PC-3 (cell line): ENCODE measurements around the gene VASH2. TPM values are rescaled to one million over a fixed set of nuclear protein-coding genes. Genes with fewer than 3 reads are reported as not detected.
A peak's percentile ranks its signal among the peaks of the same experiment; 100 is the strongest.

Source experiments
- ATAC-seq: fragments of 200-7000 bp; cut with Tn5 transposase; 2 replicates; pipeline ENCODE4 v1.9.1; 2020; ENCODE audit warnings: mild to moderate bottlenecking, moderate library complexity
- BruUV-seq: library from RNA; stranded (reverse); fragments of 400-500 nt; replicated peaks from 2 replicates; lab custom pipeline; 2021; lab: Mats Ljungman, UMichigan
- CTCF ChIA-PET: fragments of 300-600 bp; sonication (Branson Sonifier 250); formaldehyde crosslinking; loops from one replicate; lab custom pipeline; 2022; ENCODE audit warnings: antibody characterized with exemption; lab: Charles Lee
- POLR2A ChIA-PET: fragments of 300-600 bp; sonication (Branson Sonifier 250); formaldehyde crosslinking; loops from one replicate; lab custom pipeline; 2022; ENCODE audit warnings: antibody characterized with exemption; ENCODE audit not compliant: unreplicated experiment; lab: Charles Lee
- DNase-seq: peaks from one replicate; pipeline ENCODE4 v3.0.0-alpha.2; 2015
- H2AFZ ChIP-seq: fragments of 300-600 bp; sonication (generic); 2 replicates; pipeline ENCODE4 v1.6.0; 2016; ENCODE audit warnings: antibody characterized with exemption, low read length
- H3F3A ChIP-seq: fragments of 300-600 bp; sonication (generic); one replicate; pipeline ENCODE4 v1.6.0; 2017; ENCODE audit warnings: antibody characterized with exemption, low read length, control low read depth, mild to moderate bottlenecking; ENCODE audit not compliant: unreplicated experiment
- H3K27ac ChIP-seq: fragments of 300-600 bp; sonication (generic); 2 replicates; pipeline ENCODE4 v1.5.1; 2016; ENCODE audit warnings: mild to moderate bottlenecking, low read length
- H3K27me3 ChIP-seq: fragments of 300-600 bp; sonication (generic); 2 replicates; pipeline ENCODE4 v1.6.1; 2016; ENCODE audit warnings: low read length, mixed read lengths
- H3K36me3 ChIP-seq: fragments of 300-600 bp; sonication (generic); 2 replicates; pipeline ENCODE4 v1.6.1; 2016; ENCODE audit warnings: low read depth, mixed run types, low read length, mixed read lengths
- H3K4me1 ChIP-seq: fragments of 300-600 bp; sonication (generic); 2 replicates; pipeline ENCODE4 v1.5.1; 2016; ENCODE audit warnings: low read length; ENCODE audit not compliant: insufficient read depth
- H3K4me2 ChIP-seq: fragments of 300-600 bp; sonication (generic); 2 replicates; pipeline ENCODE4 v1.6.0; 2016; ENCODE audit warnings: low read length
- H3K4me3 ChIP-seq: fragments of 300-600 bp; sonication (generic); 2 replicates; pipeline ENCODE4 v1.5.1; 2016; ENCODE audit warnings: mild to moderate bottlenecking, low read length, mixed read lengths
- H3K79me2 ChIP-seq: fragments of 300-600 bp; sonication (generic); 2 replicates; pipeline ENCODE4 v1.6.1; 2017; ENCODE audit warnings: low read length, mixed read lengths
- H3K9ac ChIP-seq: fragments of 300-600 bp; sonication (generic); 2 replicates; pipeline ENCODE4 v1.6.0; 2016; ENCODE audit warnings: mild to moderate bottlenecking, low read length
- H3K9me2 ChIP-seq: fragments of 300-600 bp; sonication (generic); replicated peaks from 2 replicates; pipeline ENCODE4 v1.6.1; 2016; ENCODE audit warnings: mixed run types, low read length, mixed read lengths
- H3K9me3 ChIP-seq: fragments of 300-600 bp; sonication (generic); 2 replicates; pipeline ENCODE4 v1.6.1; 2016; ENCODE audit warnings: low read length, mixed read lengths
- H4K20me1 ChIP-seq: fragments of 300-600 bp; sonication (generic); 2 replicates; pipeline ENCODE4 v1.6.1; 2016; ENCODE audit warnings: low read length, mixed read lengths
- CTCF ChIP-seq: fragments of 300-600 bp; sonication (generic); conservative IDR thresholded peaks from 2 replicates; pipeline ENCODE4 v1.5.1; 2017; ENCODE audit warnings: antibody characterized with exemption, low read depth, mild to moderate bottlenecking, low read length
- EZH2 ChIP-seq: fragments of 300-600 bp; sonication (generic); IDR thresholded peaks from one replicate; pipeline ENCODE4 v1.6.1; 2017; ENCODE audit warnings: antibody characterized with exemption, mild to moderate bottlenecking, low read length; ENCODE audit not compliant: unreplicated experiment
- EZH2phosphoT487 ChIP-seq: fragments of 300-600 bp; sonication (generic); IDR thresholded peaks from 2 replicates; pipeline ENCODE4 v1.6.1; 2018; ENCODE audit warnings: mild to moderate bottlenecking, antibody characterized with exemption, low read length, borderline replicate concordance
- intact Hi-C: fragments of 100-400 bp; cut with micrococcal nuclease; formaldehyde crosslinking; loops from 2 replicates; pipeline ENCODE4 v1.9.0; 2023
- total RNA-seq: library from RNA; depleted of rRNA; stranded (reverse); fragments of >200 nt; gene quantifications from 2 replicates; pipeline ENCODE4 v1.2.3, GENCODE V29; 2014

VASH2 gene
- total RNA-seq, 1 experiment from 2014 or later: 4.7 TPM

GRCh38 chr1:212966616-212967015 is 16.3 kb downstream of the VASH2 start:
- intact Hi-C loops: no loop called here
- TF ChIP-seq CTCF: no peak
- TF ChIP-seq EZH2phosphoT487: no peak
- no peak for TF ChIP-seq EZH2

GRCh38 chr1:212967801-212968200 is 17.5 kb downstream of the VASH2 start:
- Histone ChIP-seq H3K27ac (no peak overlapping the region), H3K9me3 (no peaks in the 10 kb centered on the region), H3K79me2 (no peaks in the 10 kb centered on the region), H3K27me3 (no peaks in the 10 kb centered on the region), H3F3A (no peaks in the 10 kb centered on the region), H3K4me3 (no peak overlapping the region), H3K9ac (no peak overlapping the region), H3K9me2 (no peaks in the 10 kb centered on the region), H2AFZ (no peak overlapping the region), H3K36me3 (no peaks in the 10 kb centered on the region), H3K4me1 (0 out of 2 replicates have a peak, but pooled peaks cover 2% of the 10 kb centered on the region), H3K4me2 (no peak overlapping the region), H4K20me1 (no peaks in the 10 kb centered on the region)
- CTCF ChIA-PET: no interaction called here
- intact Hi-C loops: no loop called here
- DNase-seq (peak; percentile 69), ATAC-seq (peak; percentile 90)
- POLR2A ChIA-PET: no interaction called here
- TF ChIP-seq EZH2phosphoT487 (no peak), CTCF (peak; percentile 75)
- no TSS peak for BruUV-seq

More at GRCh38 chr1:212966616-212967015, 16.3 kb downstream of the VASH2 start:
- DNase-seq (no peak), ATAC-seq (no peak)
- Histone ChIP-seq H3K4me2 (no peak overlapping the region), H3K79me2 (no peaks in the 10 kb centered on the region), H3K9me2 (no peaks in the 10 kb centered on the region), H3K4me3 (no peak overlapping the region), H4K20me1 (no peaks in the 10 kb centered on the region), H3K27me3 (no peaks in the 10 kb centered on the region), H3K9ac (no peak overlapping the region), H3K36me3 (no peaks in the 10 kb centered on the region), H2AFZ (no peak overlapping the region), H3K9me3 (no peaks in the 10 kb centered on the region), H3F3A (no peaks in the 10 kb centered on the region), H3K27ac (no peak overlapping the region), H3K4me1 (no peaks in the 10 kb centered on the region)
- BruUV-seq: no TSS peak
- CTCF ChIA-PET: no interaction called here
- POLR2A ChIA-PET: no interaction called here

GRCh38 chr1:212968368-212968863 is 18.1 kb downstream of the VASH2 start:
- 0 out of 2 replicates have a peak, but pooled peaks cover 7% of the 10 kb centered on the region for H3K4me1 ChIP-seq
- TF ChIP-seq CTCF: no peak
- TF ChIP-seq EZH2phosphoT487: no peak
- no peak for TF ChIP-seq EZH2
- no peaks in the 10 kb centered on the region for H3K79me2 ChIP-seq
- DNase-seq (no peak), ATAC-seq (no peak)
- H3K9me2 ChIP-seq: no peaks in the 10 kb centered on the region
- no peak overlapping the region for H3K4me2 ChIP-seq
- H4K20me1 ChIP-seq: no peaks in the 10 kb centered on the region
- H3K9ac ChIP-seq: no peak overlapping the region
- intact Hi-C loops: no loop called here
- ChIA-PET CTCF (no interaction called here), POLR2A (no interaction called here)
- no peak overlapping the region for H3K27ac ChIP-seq
- no peak overlapping the region for H2AFZ ChIP-seq
- no peaks in the 10 kb centered on the region for H3K36me3 ChIP-seq
- H3F3A ChIP-seq: no peaks in the 10 kb centered on the region
- H3K9me3 ChIP-seq: no peaks in the 10 kb centered on the region
- BruUV-seq: no TSS peak
- no peaks in the 10 kb centered on the region for H3K27me3 ChIP-seq
- H3K4me3 ChIP-seq: no peak overlapping the region
